HCT116 (cell line): ENCODE measurements around the gene FANCD2OS. TPM values are rescaled to one million over a fixed set of nuclear protein-coding genes. Genes with fewer than 3 reads are reported as not detected.
"Not testable (repeated sequence)": the region's sequence is repeated elsewhere in the genome, so short reads cannot be mapped to it uniquely, and the experiment has no call there.

ENCODE experiments used
- ATAC-seq: fragments of 200-7000 bp; cut with Tn5 transposase; 2 replicates; pipeline ENCODE4 v1.9.1; 2020; ENCODE audit warnings: mild to moderate bottlenecking, moderate library complexity
- BruUV-seq: library from RNA; stranded (reverse); fragments of 400-500 nt; replicated peaks from 2 replicates; lab custom pipeline; 2021; lab: Mats Ljungman, UMichigan
- CTCF ChIA-PET: fragments of 300-600 bp; sonication (Branson Sonifier 250); formaldehyde crosslinking; loops from one replicate; lab custom pipeline; 2021; ENCODE audit warnings: antibody characterized with exemption; lab: Charles Lee
- POLR2A ChIA-PET: fragments of 300-600, 350-600 bp; sonication (Branson Sonifier 250); formaldehyde crosslinking; loops from one replicate; lab custom pipeline; 2021; ENCODE audit warnings: antibody characterized with exemption; lab: Charles Lee
- RAD21 ChIA-PET, 2 experiments: fragments of 300-600 bp; sonication (Branson Sonifier 250); formaldehyde crosslinking; loops; one replicate each; lab custom pipeline; 2023; ENCODE audit warnings: low total read pairs in 2 of 2; ENCODE audit not compliant: uncharacterized antibody in 2 of 2, unreplicated experiment in 2 of 2, low non-redundant PET in 1 of 2; lab: Charles Lee
- DNase-seq: peaks from one replicate; pipeline ENCODE4 v3.0.0-alpha.2; 2010; ENCODE audit warnings: low read depth, low spot score
- H2AFZ ChIP-seq: fragments of 200-600 bp; shearing (Covaris generic), sonication (generic); 2 replicates; pipeline ENCODE4 v1.6.1; 2017; ENCODE audit warnings: low read depth, mixed run types, mixed read lengths, antibody characterized with exemption, low read length; ENCODE audit not compliant: poor library complexity, severe bottlenecking
- H3K27ac ChIP-seq: 2 replicates; pipeline ENCODE4 v1.5.1; 2012; ENCODE audit warnings: low read depth, low read length
- H3K27me3 ChIP-seq: fragments of 200-600 bp; sonication (generic); 2 replicates; pipeline ENCODE4 v1.6.1; 2016; ENCODE audit warnings: mixed run types, low read length, mixed read lengths; ENCODE audit not compliant: insufficient read depth
- H3K36me3 ChIP-seq, 2 experiments: fragments of 200-500 bp in 1 of 2; fragments of 200-600 bp in 1 of 2; sonication (Bioruptor generic) in 1 of 2; sonication (generic) in 1 of 2; 2 replicates each; pipeline versions ENCODE4 v1.5.1 to v1.6.1; 2014 to 2016; ENCODE audit warnings: low read length in 2 of 2, inconsistent platforms in 1 of 2, mixed read lengths in 1 of 2, mixed run types in 1 of 2; ENCODE audit not compliant: insufficient read depth in 2 of 2, control insufficient read depth in 1 of 2
- H3K4me1 ChIP-seq, 2 experiments: fragments of 200-600 bp in 1 of 2; sonication (generic) in 1 of 2; 2 replicates each; pipeline versions ENCODE4 v1.5.1 to v1.6.1; 2012 to 2017; ENCODE audit warnings: low read length in 2 of 2, inconsistent platforms in 1 of 2, mild to moderate bottlenecking in 1 of 2, mixed read lengths in 1 of 2, mixed run types in 1 of 2, moderate library complexity in 1 of 2; ENCODE audit not compliant: insufficient read depth in 2 of 2, control insufficient read depth in 1 of 2
- H3K4me2 ChIP-seq: fragments of 200-600 bp; sonication (generic); 2 replicates; pipeline ENCODE4 v1.6.1; 2017; ENCODE audit warnings: mixed run types, low read length, mixed read lengths
- H3K4me3 ChIP-seq, 2 experiments: fragments of 200-600 bp in 1 of 2; sonication (generic) in 1 of 2; replicated peaks in 1 of 2; 2 replicates each; pipeline ENCODE4 v1.5.1; 2011 to 2016; ENCODE audit warnings: low read length in 2 of 2, control low read depth in 1 of 2, low read depth in 1 of 2, mild to moderate bottlenecking in 1 of 2, mixed read lengths in 1 of 2, mixed run types in 1 of 2
- H3K79me2 ChIP-seq: fragments of 200-600 bp; sonication (generic); 2 replicates; pipeline ENCODE4 v1.6.1; 2017; ENCODE audit warnings: mild to moderate bottlenecking, mixed run types, low read length, moderate library complexity, mixed read lengths; ENCODE audit not compliant: insufficient read depth
- H3K9ac ChIP-seq: fragments of 200-600 bp; sonication (generic); 2 replicates; pipeline ENCODE4 v1.6.1; 2016; ENCODE audit warnings: low read length, mixed read lengths
- H3K9me2 ChIP-seq: fragments of 200-600 bp; sonication (generic), shearing (Covaris generic); 2 replicates; pipeline ENCODE4 v1.6.1; 2017; ENCODE audit warnings: mixed run types, mild to moderate bottlenecking, moderate library complexity; ENCODE audit not compliant: insufficient read depth
- H3K9me3 ChIP-seq, 2 experiments: fragments of 200-500 bp in 1 of 2; fragments of 200-600 bp in 1 of 2; sonication (Bioruptor generic) in 1 of 2; sonication (generic) in 1 of 2; 2 replicates each; pipeline ENCODE4 v1.6.1; 2014 to 2017; ENCODE audit warnings: low read length in 2 of 2, mixed read lengths in 2 of 2, inconsistent platforms in 1 of 2, low read depth in 1 of 2, mild to moderate bottlenecking in 1 of 2, mixed run types in 1 of 2, moderate library complexity in 1 of 2; ENCODE audit not compliant: control insufficient read depth in 1 of 2, insufficient read depth in 1 of 2
- H4K20me1 ChIP-seq: fragments of 200-600 bp; sonication (generic), shearing (Covaris generic); 2 replicates; pipeline ENCODE4 v1.6.1; 2017; ENCODE audit warnings: mixed run types, mild to moderate bottlenecking, moderate library complexity; ENCODE audit not compliant: insufficient read depth
- CEBPB ChIP-seq: IDR thresholded peaks from 2 replicates; pipeline ENCODE4 v1.6.1; 2012; ENCODE audit warnings: low read depth
- EGR1 ChIP-seq: IDR thresholded peaks from 2 replicates; pipeline ENCODE4 v1.6.1; 2012; ENCODE audit warnings: low read depth
- ELF1 ChIP-seq: IDR thresholded peaks from 2 replicates; pipeline ENCODE4 v1.6.1; 2012; ENCODE audit warnings: low read depth, borderline replicate concordance
- EZH2phosphoT487 ChIP-seq: fragments of 200-600 bp; IDR thresholded peaks from 2 replicates; pipeline ENCODE4 v1.6.1; 2018; ENCODE audit warnings: antibody characterized with exemption, borderline replicate concordance
- JUND ChIP-seq: IDR thresholded peaks from 2 replicates; pipeline ENCODE4 v1.6.1; 2012
- SRF ChIP-seq: IDR thresholded peaks from 2 replicates; pipeline ENCODE4 v1.6.1; 2012; ENCODE audit warnings: low read depth
- intact Hi-C: fragments of 100-400 bp; cut with micrococcal nuclease; formaldehyde crosslinking; loops from 2 replicates; pipeline ENCODE4 v1.10.0; 2022
- total RNA-seq: library from RNA; stranded (reverse); gene quantifications from one replicate; pipeline ENCODE4 v1.2.1, GENCODE V29; 2021; ENCODE audit not compliant: unreplicated experiment
- TF ChIP-seq, protein P1 (sequence below): IDR thresholded peaks from 2 replicates; pipeline ENCODE4 v1.6.1; 2011; ENCODE audit warnings: mild to moderate bottlenecking, low read length, moderate library complexity; ENCODE audit not compliant: insufficient replicate concordance; ENCODE audit errors: extremely low read depth
- TF ChIP-seq, protein P2 (sequence below): IDR thresholded peaks from 2 replicates; pipeline ENCODE4 v1.6.1; 2012
- TF ChIP-seq, protein P3 (sequence below): IDR thresholded peaks from 2 replicates; pipeline ENCODE4 v1.6.1; 2012; ENCODE audit warnings: low read depth

FANCD2OS gene
- total RNA-seq, 1 experiment from 2014 or later: not detected

DNA sequence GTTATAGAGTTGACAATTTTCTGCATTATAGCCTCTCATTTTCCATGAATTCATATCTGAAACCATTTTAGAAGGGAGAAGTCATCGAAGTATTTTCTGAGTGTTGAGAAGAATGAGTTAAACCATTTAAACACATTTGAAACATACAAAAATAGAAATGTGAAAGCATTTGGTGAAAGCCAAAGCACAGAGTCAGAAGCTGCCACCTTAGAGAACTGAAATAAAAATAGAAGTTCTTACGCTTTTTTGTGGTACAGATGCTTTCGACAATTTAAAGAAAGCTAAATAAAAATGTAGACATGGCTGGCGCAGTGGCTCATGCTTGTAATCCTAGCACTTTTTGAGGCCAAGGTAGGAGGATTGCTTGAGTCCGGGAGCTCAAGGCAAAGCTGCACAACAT lies 9.0 kb downstream of the FANCD2OS start (continued):
- TF ChIP-seq, protein P1, sequence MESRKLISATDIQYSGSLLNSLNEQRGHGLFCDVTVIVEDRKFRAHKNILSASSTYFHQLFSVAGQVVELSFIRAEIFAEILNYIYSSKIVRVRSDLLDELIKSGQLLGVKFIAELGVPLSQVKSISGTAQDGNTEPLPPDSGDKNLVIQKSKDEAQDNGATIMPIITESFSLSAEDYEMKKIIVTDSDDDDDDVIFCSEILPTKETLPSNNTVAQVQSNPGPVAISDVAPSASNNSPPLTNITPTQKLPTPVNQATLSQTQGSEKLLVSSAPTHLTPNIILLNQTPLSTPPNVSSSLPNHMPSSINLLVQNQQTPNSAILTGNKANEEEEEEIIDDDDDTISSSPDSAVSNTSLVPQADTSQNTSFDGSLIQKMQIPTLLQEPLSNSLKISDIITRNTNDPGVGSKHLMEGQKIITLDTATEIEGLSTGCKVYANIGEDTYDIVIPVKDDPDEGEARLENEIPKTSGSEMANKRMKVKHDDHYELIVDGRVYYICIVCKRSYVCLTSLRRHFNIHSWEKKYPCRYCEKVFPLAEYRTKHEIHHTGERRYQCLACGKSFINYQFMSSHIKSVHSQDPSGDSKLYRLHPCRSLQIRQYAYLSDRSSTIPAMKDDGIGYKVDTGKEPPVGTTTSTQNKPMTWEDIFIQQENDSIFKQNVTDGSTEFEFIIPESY: no peak
- TF ChIP-seq JUND: no peak

DNA sequence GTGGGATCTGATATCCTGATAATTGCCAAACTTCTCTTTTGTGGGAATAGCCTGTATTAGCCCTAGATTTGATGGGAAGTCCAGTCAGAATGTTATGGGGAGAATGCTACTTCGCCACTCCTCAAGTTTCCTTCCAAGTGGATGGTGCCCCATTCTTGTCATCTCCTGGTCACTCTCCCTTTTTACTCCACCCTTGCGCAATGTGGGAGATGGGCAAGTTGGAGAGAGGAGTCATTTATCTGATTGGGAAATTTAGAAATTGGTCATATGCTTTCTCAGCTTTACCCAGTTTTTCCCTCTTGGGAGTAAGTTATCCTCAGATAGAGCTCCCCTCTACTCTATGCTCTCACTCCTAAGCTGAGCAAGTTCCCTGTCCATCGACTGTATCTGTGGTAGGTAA lies 14.4 kb downstream of the FANCD2OS start:
- ATAC-seq: no peak
- peaks cover 18 to 44% of the 10 kb centered on the region in 2 experiments for H3K36me3 ChIP-seq
- no peak for DNase-seq
- H3K79me2 ChIP-seq: no peaks in the 10 kb centered on the region
- no peak for TF ChIP-seq ELF1
- no peak for TF ChIP-seq EZH2phosphoT487
- TF ChIP-seq CEBPB: no peak
- no peak for TF ChIP-seq EGR1
- TF ChIP-seq, protein P1: no peak
- no peak for TF ChIP-seq SRF
- TF ChIP-seq, protein P2, sequence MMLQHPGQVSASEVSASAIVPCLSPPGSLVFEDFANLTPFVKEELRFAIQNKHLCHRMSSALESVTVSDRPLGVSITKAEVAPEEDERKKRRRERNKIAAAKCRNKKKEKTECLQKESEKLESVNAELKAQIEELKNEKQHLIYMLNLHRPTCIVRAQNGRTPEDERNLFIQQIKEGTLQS: no peak
- TF ChIP-seq, protein P3, sequence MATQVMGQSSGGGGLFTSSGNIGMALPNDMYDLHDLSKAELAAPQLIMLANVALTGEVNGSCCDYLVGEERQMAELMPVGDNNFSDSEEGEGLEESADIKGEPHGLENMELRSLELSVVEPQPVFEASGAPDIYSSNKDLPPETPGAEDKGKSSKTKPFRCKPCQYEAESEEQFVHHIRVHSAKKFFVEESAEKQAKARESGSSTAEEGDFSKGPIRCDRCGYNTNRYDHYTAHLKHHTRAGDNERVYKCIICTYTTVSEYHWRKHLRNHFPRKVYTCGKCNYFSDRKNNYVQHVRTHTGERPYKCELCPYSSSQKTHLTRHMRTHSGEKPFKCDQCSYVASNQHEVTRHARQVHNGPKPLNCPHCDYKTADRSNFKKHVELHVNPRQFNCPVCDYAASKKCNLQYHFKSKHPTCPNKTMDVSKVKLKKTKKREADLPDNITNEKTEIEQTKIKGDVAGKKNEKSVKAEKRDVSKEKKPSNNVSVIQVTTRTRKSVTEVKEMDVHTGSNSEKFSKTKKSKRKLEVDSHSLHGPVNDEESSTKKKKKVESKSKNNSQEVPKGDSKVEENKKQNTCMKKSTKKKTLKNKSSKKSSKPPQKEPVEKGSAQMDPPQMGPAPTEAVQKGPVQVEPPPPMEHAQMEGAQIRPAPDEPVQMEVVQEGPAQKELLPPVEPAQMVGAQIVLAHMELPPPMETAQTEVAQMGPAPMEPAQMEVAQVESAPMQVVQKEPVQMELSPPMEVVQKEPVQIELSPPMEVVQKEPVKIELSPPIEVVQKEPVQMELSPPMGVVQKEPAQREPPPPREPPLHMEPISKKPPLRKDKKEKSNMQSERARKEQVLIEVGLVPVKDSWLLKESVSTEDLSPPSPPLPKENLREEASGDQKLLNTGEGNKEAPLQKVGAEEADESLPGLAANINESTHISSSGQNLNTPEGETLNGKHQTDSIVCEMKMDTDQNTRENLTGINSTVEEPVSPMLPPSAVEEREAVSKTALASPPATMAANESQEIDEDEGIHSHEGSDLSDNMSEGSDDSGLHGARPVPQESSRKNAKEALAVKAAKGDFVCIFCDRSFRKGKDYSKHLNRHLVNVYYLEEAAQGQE: no peak
- H2AFZ ChIP-seq: no peak overlapping the region
- intact Hi-C loops: no loop called here
- ChIA-PET POLR2A (no interaction called here), RAD21 (no interaction called here), CTCF (no interaction called here)
- no peaks in the 10 kb centered on the region for H3K4me1 ChIP-seq
- H4K20me1 ChIP-seq: no peaks in the 10 kb centered on the region
- H3K9me2 ChIP-seq: no peaks in the 10 kb centered on the region
- no peak overlapping the region for H3K4me3 ChIP-seq
- BruUV-seq: no TSS peak
- H3K27me3 ChIP-seq: no peaks in the 10 kb centered on the region
- no peaks in the 10 kb centered on the region for H3K9me3 ChIP-seq
- H3K4me2 ChIP-seq: no peak overlapping the region
- H3K9ac ChIP-seq: no peak overlapping the region
- no peak overlapping the region for H3K27ac ChIP-seq

DNA sequence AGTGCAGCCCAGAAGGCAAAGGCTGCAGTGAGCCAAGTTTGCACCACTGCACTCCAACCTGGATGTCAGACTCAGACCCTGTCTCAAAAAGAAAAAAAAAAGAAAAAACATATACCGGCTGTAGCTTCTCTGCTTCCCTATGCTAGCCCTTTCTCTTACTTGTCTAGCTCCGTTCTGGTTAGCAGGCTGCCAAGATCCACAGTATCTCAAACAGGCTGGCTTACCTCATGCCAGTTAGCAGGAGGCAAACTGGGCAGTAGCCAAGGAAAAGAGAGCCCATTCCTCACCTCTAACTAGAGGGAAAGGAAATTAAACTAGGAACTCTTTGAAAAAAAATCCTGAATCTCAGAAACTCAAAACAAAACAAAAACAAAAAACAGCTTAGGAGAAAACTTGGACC lies 16.7 kb downstream of the FANCD2OS start:
- H3K9me3 ChIP-seq, H4K20me1 ChIP-seq, POLR2A ChIA-PET, H3K27ac ChIP-seq, intact Hi-C loops, H3K27me3 ChIP-seq, BruUV-seq, CTCF ChIA-PET, H3K4me1 ChIP-seq, H3K79me2 ChIP-seq, ATAC-seq, H3K4me3 ChIP-seq, H3K9ac ChIP-seq, DNase-seq, H3K9me2 ChIP-seq, RAD21 ChIA-PET, H3K4me2 ChIP-seq, H2AFZ ChIP-seq: not testable (repeated sequence)
- peaks cover 24 to 59% of the 10 kb centered on the region in 2 experiments for H3K36me3 ChIP-seq
